NCI-H2196 treated with DMSO at 0.1 percent for 48 hours (cell line): ENCODE measurements around the gene PAX9.

Source experiments
- DNase-seq: peaks from one replicate; lab custom pipeline; 2025; ENCODE audit not compliant: unreplicated experiment; lab: John Stamatoyannopoulos, UW

PAX9 gene

GRCh38 chr14:36661506-36662257 lies at the start of gene PAX9:
TSS of gene PAX9 (plus strand) at chr14:36661860. CDS start at chr14:36662090, 230 bp downstream.
- DNase-seq, result peak; percentile 87

DNA sequence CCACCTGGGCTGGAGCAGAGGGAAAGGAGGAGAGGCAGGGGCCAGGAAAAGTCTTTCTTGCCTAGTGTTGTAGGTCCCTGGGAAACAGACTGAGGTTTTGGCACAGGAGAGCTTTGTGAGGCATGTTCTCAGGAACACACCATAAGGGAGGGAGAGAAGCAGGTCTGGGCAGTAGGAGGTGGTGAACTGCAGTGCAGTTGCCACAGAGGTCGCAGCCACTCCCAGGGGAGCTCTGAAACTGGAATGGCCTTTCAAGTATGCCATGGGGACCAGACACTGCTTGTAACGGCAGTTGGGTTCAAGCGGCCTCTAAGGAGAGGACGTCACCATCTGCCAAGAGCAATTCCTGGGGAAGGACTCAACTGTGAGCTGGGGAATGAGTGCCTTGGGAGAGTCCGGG lies 43.8 kb upstream of the PAX9 start:
- no peak for DNase-seq

DNA sequence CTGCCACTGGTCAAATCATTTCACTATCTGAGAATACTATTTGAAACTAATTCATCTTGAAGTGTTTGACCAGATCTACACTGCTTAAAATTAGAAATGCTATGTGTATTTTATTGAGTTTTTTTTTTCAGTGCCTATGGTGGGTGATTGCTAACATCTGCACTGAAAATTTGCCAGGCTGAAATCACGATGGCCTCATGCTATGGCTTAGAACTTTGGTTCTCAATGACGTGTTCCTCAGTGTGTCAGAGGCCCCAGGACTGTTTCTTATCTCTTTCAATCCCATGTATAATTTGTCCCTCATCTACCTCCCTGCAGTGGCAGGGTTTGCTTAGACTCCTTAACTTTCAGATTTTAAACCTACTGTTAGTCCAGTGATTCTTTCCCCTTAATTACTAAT lies 43.0 kb upstream of the PAX9 start:
- no peak for DNase-seq

GRCh38 chr14:36619131-36619530 lies 42.5 kb upstream of the PAX9 start:
- DNase-seq, result no peak

- DNase-seq, result no peak
These were observed 41.8 kb upstream of the PAX9 start for GRCh38 chr14:36619853-36620252.

DNA sequence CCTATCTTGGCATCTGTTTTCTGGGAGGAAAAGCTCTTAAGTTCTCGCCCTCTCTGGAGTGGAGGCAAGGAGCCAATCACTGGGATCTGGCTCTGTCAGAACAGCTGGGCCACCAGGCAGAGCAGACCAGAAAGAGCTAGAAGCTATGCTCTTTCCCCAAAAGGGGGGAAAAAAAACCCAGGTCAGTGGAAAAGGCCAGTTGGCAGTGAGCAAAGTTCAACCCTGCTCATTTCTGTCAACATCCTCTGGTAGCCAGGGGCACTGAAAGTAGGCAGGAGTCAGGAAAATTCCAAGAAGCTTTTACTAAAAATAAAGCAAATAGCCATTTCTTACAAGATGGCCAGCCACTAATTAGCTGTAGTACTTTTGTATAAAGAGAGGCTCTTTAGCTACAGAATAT lies 36.6 kb upstream of the PAX9 start:
- no peak for DNase-seq

- DNase-seq, result no peak
These were observed 36.2 kb upstream of the PAX9 start for GRCh38 chr14:36625436-36625835.

GRCh38 chr14:36626151-36626550 lies 35.5 kb upstream of the PAX9 start:
- no peak for DNase-seq

DNA sequence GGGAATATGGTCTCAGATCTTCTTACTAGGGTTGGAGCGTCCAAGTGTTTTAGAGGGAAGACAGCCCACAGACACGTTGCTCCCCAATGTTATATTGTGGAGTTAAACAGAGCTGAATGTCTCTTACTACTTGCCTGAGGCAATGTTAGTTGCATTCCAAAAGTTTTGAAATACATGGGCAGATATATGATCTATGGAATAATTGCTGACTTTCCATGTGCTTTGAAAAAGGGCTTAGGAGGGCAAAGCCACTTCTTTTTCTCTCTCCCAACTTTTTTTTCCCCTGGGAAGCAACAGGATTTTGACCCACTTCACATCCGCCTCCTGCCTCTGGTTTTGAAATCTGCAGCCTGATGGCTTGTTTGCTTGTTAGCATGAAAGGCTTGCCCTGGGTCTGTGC lies 33.7 kb upstream of the PAX9 start:
- DNase-seq, result no peak

- DNase-seq, result no peak
These were observed 28.1 kb upstream of the PAX9 start for GRCh38 chr14:36633580-36633979.

GRCh38 chr14:36646664-36647416 lies 14.8 kb upstream of the PAX9 start:
- DNase-seq, result peak; percentile 24

DNA sequence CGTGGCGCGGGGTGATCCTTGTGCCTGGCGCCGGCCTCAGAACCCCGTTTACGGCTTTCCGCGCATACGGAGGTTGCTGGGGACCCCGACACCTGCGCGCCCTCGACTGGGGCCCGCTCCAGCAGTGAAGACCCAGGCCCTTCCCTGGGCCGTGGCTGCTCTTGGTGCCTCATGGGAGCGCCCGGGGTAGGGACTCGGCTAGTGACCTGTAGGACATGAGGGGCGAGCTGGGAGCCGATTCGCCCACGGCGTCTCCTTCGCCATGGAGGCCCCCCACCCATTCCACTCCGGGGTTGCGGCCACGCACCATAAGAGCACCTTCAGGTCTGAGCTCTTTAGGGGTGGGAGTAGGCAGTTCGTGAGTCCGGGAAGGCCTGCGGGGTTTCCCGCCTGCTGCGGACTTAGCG lies 14.2 kb upstream of the PAX9 start:
- no peak for DNase-seq

DNA sequence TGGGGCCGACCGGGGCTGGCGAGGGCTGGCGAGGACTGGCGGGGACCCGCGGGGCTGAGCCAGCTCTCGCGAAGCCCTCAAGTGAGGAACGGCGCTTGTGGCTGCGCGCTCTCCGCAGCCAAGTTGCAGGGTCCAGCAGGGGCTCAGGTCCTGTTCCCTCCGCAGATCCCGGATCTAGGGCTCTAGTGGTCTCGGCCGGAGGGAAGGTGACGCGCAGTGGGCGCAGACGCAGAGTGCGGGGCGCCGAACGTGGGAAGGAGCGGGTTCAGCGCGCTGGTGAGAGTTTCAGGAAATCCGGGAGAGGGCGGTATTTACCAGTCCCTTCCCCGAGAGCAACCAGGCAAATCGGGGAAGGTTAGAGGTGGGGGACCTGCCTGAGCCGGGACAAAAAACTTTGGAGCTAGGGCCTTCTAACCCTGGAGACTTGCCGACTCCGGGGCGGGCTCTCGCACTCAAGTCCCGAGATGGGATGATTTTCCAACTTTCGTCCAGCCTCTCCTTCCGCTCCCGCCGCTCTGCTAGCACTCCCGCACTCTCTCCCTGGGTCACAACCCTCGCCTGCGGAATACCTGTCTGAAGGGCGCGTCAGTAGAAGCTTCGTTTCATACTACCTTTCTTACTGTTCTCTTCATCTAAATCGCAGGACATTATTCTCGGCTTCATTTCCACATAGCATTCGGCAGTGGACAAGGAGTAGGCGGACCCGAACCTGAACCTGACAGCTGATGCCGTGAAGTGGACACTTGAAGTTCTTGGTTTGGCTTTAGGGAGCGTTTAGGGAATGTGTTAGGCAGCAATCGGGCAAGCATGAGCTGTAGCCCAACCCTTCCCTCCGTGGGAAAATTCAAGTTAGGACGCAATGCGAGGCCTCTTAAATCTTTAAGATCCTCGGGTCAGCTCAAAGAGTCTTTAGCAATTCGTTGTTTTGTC lies 13.6 kb upstream of the PAX9 start:
- peak; percentile 62 for DNase-seq

DNA sequence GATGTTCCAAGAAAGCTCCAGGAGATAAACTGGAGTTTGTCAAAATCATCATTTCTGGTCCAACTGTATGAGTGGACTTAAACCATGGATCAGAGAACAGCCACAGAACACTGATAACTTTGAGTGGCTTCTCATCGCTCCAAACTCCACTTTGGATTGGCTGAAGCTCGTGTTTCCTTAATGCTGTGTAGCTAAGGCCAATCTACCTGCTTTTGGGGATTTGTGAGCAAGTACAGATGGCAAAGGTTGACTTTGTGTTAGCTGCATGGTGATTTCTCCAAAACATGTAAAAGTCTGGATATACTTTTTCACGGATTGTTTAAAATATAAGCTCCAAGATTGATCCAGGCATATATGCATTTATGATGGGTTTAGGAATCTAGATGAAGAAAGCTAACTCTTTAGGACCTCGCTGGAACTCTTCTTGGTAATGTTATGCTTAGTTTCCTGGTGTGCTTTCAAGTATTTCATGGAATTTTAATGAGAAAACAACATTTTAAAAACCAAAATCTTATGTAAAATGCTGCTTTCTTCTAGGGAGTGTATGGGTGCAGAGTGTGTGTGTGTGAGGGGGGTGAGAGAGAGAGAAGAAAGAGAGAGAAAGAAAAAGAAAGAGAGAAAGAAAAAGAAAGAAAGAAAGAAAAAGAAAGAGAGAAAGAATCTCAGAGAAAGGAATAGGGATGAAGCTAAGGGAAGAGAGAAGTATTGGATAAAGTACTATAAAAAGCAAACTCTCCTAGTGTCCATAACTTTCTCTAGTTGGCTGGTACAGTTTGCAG lies 11.6 kb upstream of the PAX9 start:
- DNase-seq, result no peak

GRCh38 chr14:36652542-36653201 lies 9.0 kb upstream of the PAX9 start:
- no peak for DNase-seq

GRCh38 chr14:36653413-36653812 lies 8.2 kb upstream of the PAX9 start:
- no peak for DNase-seq

DNA sequence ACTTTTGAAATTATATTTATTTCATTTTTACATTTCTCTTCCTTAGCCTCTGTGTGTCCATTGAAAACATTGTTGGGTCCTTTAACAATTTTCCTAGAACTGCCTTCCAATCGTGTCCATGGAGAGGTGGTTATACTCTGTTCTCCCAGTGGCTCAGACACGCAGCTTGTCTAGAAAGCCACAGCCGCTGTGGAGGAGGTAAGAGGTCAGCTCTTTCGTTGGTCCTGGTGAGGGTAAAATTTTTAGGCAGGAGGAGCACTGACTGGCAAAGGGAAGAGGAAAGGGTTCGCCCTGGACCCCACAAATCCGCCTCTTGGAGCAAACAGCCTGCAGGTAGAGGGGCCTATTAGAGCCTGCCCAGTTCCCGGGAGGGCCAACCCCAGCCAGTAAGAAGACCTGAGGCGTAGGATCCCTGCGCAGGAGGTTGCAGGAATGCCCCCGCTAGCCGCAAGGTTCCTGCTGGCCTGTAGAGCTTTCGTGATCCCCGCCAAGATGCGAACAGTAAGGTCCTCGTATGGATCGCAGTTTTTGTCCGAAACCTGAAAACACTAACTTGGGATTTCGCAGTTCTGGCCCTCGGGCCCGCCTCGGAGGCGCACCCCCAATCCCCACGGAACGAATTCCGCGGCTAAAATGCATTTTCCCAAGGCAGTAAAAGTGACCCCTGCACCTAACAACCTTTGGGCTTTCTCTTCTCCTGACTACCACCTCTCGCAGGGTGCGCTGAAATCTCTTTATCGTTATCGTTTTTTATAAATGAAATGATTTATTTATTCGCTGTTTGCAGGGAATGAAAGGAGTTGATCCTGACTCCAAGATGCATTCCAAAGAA lies 7.5 kb upstream of the PAX9 start:
- no peak for DNase-seq

- no peak for DNase-seq
These were observed 6.8 kb upstream of the PAX9 start for GRCh38 chr14:36654794-36655381.

DNA sequence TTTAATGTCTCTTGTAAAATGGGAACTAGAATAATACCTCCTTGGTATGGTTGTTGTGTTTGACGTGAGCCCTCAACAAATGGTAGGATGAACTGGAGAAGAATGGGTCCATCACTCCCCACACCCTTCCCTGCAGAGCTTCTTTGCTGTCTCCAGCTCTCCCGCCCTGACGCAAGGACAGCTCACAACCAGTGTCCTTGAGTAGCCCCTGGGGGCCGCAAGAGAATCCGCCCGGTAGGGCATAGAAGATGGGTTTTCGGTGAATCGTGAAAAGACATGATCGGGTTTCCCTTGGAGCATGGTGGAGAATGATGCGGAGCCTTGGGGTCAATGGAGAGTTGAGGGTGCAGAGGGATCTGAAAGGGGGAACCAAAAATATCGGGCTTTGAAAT lies 6.1 kb upstream of the PAX9 start:
- DNase-seq, result no peak
